ENCODE data around the gene LEFTY1.

The LEFTY1 gene

DNA sequence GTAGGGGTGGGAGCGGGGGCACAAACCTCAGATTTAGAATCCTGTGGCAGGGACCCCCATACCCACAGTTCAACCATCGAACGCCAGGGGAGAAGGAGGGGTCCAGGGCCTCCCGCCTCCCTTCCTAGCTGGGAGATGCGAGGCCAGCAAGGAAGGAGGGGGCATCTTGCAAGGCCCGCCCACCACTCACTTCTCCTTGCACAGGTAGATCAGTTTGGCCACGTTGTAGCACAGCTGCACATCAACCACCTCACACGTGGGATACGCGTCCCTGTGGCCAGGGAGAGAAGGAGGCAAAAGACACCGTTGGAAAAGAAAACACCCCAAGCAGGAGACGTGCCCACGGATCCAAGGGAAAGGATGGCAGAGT lies 26.4 kb downstream of the LEFTY1 start:
- H3K27ac ChIP-seq (ENCODE audit: low read depth, low read length): no peak overlapping the region
- peaks cover 0 to 4% (median 0%) of the 10 kb centered on the region in 5 donors for H3K4me1 ChIP-seq (ENCODE audit: control insufficient read depth in 5 of 5, insufficient read depth in 5 of 5, low read length in 5 of 5)
- no peak overlapping the region for H3K4me3 ChIP-seq (ENCODE audit: low read depth in 1 of 5, low read length in 5 of 5)
- peaks cover 2 to 87% (median 82%) of the 10 kb centered on the region in 5 donors for H3K36me3 ChIP-seq (ENCODE audit: control insufficient read depth in 5 of 5, insufficient read depth in 5 of 5, low read length in 5 of 5)
- no peaks in the 10 kb centered on the region for H3K27me3 ChIP-seq (ENCODE audit: control insufficient read depth in 5 of 5, insufficient read depth in 4 of 5, low read length in 5 of 5)
- H3K9ac ChIP-seq (ENCODE audit: low read length in 5 of 5): no peak overlapping the region
- H3K9me3 ChIP-seq (ENCODE audit: control insufficient read depth in 5 of 5, low read length in 5 of 5): no peaks in the 10 kb centered on the region

DNA sequence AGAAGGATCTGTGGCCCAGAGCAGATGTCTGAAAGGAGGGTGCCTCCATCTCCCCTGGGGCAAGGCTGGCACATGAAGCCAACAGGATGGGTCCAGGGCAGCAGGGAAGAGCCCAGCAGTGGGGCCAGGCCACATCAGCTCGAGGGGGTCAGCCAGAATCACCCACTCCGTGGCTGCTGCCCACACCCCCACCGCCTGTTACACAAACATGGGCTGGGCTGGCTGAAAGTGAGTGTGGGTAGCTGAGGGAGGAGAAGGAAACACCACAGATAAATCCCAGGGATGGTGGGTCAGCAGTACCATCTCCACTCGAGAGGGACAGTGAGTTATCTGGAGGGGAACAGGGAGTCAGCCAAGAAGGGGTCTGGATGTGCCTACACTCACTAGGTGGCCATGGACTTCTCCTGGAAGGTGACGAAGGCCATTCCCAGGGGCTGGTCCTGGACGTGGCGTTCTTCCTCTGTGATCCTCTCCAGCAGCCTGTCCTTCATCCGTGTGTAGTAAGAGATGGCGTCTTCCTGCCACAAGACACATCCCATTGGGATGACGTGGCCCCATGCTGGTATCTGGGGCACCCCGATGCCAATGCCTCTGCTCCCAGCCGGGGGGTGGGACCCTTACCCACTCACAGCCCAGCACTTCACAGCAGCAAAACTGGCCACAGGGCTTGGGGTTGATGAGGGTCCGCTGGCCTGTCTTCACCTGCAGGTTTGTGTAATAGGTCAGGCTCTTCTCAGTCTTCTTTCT lies 26.9 kb downstream of the LEFTY1 start:
- Histone ChIP-seq H3K27me3 (ENCODE audit: control insufficient read depth in 5 of 5, insufficient read depth in 4 of 5, low read length in 5 of 5) (no peaks in the 10 kb centered on the region), H3K9ac (ENCODE audit: low read length in 5 of 5) (no peak overlapping the region), H3K36me3 (ENCODE audit: control insufficient read depth in 5 of 5, insufficient read depth in 5 of 5, low read length in 5 of 5) (peaks cover 2 to 86% (median 80%) of the 10 kb centered on the region in 5 donors), H3K9me3 (ENCODE audit: control insufficient read depth in 5 of 5, low read length in 5 of 5) (no peaks in the 10 kb centered on the region), H3K4me3 (ENCODE audit: low read depth in 1 of 5, low read length in 5 of 5) (no peak overlapping the region), H3K4me1 (ENCODE audit: control insufficient read depth in 5 of 5, insufficient read depth in 5 of 5, low read length in 5 of 5) (peaks cover 0 to 4% (median 0%) of the 10 kb centered on the region in 5 donors), H3K27ac (ENCODE audit: low read depth, low read length) (no peak overlapping the region)

DNA sequence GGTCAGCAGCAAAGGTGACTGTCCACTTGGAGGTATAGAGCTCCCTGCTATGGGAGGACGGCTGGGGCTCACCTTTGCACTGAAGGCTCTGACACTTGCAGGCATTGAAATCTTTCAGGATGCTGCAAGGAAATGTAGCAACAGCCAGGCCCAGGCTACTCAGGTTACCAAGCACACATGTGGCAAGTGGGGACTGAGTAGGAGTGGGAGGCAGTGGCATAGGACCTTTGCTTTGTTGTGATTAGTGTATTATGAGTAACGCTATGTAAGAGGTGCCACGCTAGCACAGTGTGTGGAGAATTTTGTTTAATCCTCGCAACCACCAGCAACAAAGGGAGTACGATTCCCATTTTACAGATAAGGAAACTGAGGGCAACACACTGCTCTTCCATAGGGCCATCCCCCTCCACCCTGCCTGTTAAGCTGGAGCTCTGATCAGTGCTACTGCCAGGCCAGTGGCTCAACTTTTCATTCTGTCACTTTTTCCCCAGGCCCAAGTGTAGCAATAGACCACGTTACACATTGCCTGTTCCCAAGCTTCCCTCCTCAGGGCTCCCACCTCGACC lies 28.0 kb downstream of the LEFTY1 start:
- Histone ChIP-seq H3K4me1 (ENCODE audit: control insufficient read depth in 5 of 5, insufficient read depth in 5 of 5, low read length in 5 of 5) (no peaks in the 10 kb centered on the region), H3K36me3 (ENCODE audit: control insufficient read depth in 5 of 5, insufficient read depth in 5 of 5, low read length in 5 of 5) (peaks cover 2 to 84% (median 77%) of the 10 kb centered on the region in 5 donors), H3K4me3 (ENCODE audit: low read depth in 1 of 5, low read length in 5 of 5) (no peak overlapping the region), H3K27me3 (ENCODE audit: control insufficient read depth in 5 of 5, insufficient read depth in 4 of 5, low read length in 5 of 5) (no peaks in the 10 kb centered on the region), H3K9ac (ENCODE audit: low read length in 5 of 5) (no peak overlapping the region), H3K9me3 (ENCODE audit: control insufficient read depth in 5 of 5, low read length in 5 of 5) (no peaks in the 10 kb centered on the region), H3K27ac (ENCODE audit: low read depth, low read length) (no peak overlapping the region)

- no peaks in the 10 kb centered on the region for H3K4me1 ChIP-seq (ENCODE audit: control insufficient read depth in 5 of 5, insufficient read depth in 5 of 5, low read length in 5 of 5)
- H3K36me3 ChIP-seq (ENCODE audit: control insufficient read depth in 5 of 5, insufficient read depth in 5 of 5, low read length in 5 of 5): peaks cover 3 to 80% (median 74%) of the 10 kb centered on the region in 5 donors
- H3K27me3 ChIP-seq (ENCODE audit: control insufficient read depth in 5 of 5, insufficient read depth in 4 of 5, low read length in 5 of 5): no peaks in the 10 kb centered on the region
- H3K4me3 ChIP-seq (ENCODE audit: low read depth in 1 of 5, low read length in 5 of 5): no peak overlapping the region
- no peak overlapping the region for H3K27ac ChIP-seq (ENCODE audit: low read depth, low read length)
- no peaks in the 10 kb centered on the region for H3K9me3 ChIP-seq (ENCODE audit: control insufficient read depth in 5 of 5, low read length in 5 of 5)
- no peak overlapping the region for H3K9ac ChIP-seq (ENCODE audit: low read length in 5 of 5)
Measured at GRCh38 chr1:225860107-225860506, 28.8 kb downstream of the LEFTY1 start.

- Histone ChIP-seq H3K9ac (ENCODE audit: low read length in 5 of 5) (no peak overlapping the region), H3K36me3 (ENCODE audit: control insufficient read depth in 5 of 5, insufficient read depth in 5 of 5, low read length in 5 of 5) (peaks cover 6 to 82% (median 75%) of the 10 kb centered on the region in 5 donors), H3K27ac (ENCODE audit: low read depth, low read length) (no peak overlapping the region)
Measured at GRCh38 chr1:225859151-225859550, 29.8 kb downstream of the LEFTY1 start.

GRCh38 chr1:225857256-225857655 lies 31.7 kb downstream of the LEFTY1 start:
- Histone ChIP-seq H3K4me1 (ENCODE audit: control insufficient read depth in 5 of 5, insufficient read depth in 5 of 5, low read length in 5 of 5) (no peaks in the 10 kb centered on the region), H3K36me3 (ENCODE audit: control insufficient read depth in 5 of 5, insufficient read depth in 5 of 5, low read length in 5 of 5) (peaks cover 4 to 87% (median 80%) of the 10 kb centered on the region in 5 donors), H3K4me3 (ENCODE audit: low read depth in 1 of 5, low read length in 5 of 5) (no peak overlapping the region), H3K27me3 (ENCODE audit: control insufficient read depth in 5 of 5, insufficient read depth in 4 of 5, low read length in 5 of 5) (no peaks in the 10 kb centered on the region), H3K9me3 (ENCODE audit: control insufficient read depth in 5 of 5, low read length in 5 of 5) (no peaks in the 10 kb centered on the region), H3K9ac (ENCODE audit: low read length in 5 of 5) (no peak overlapping the region), H3K27ac (ENCODE audit: low read depth, low read length) (no peak overlapping the region)

More at GRCh38 chr1:225859151-225859550, 29.8 kb downstream of the LEFTY1 start:
- no peak overlapping the region for H3K4me3 ChIP-seq (ENCODE audit: low read depth in 1 of 5, low read length in 5 of 5)
- H3K9me3 ChIP-seq (ENCODE audit: control insufficient read depth in 5 of 5, low read length in 5 of 5): no peaks in the 10 kb centered on the region
- H3K27me3 ChIP-seq (ENCODE audit: control insufficient read depth in 5 of 5, insufficient read depth in 4 of 5, low read length in 5 of 5): no peaks in the 10 kb centered on the region
- H3K4me1 ChIP-seq (ENCODE audit: control insufficient read depth in 5 of 5, insufficient read depth in 5 of 5, low read length in 5 of 5): no peaks in the 10 kb centered on the region

- Histone ChIP-seq H3K4me1 (ENCODE audit: control insufficient read depth in 5 of 5, insufficient read depth in 5 of 5, low read length in 5 of 5) (peaks cover 0 to 4% (median 0%) of the 10 kb centered on the region in 5 donors), H3K9ac (ENCODE audit: low read length in 5 of 5) (no peak overlapping the region), H3K4me3 (ENCODE audit: low read depth in 1 of 5, low read length in 5 of 5) (no peak overlapping the region), H3K9me3 (ENCODE audit: control insufficient read depth in 5 of 5, low read length in 5 of 5) (no peaks in the 10 kb centered on the region), H3K27ac (ENCODE audit: low read depth, low read length) (no peak overlapping the region), H3K36me3 (ENCODE audit: control insufficient read depth in 5 of 5, insufficient read depth in 5 of 5, low read length in 5 of 5) (peaks cover 4 to 82% (median 73%) of the 10 kb centered on the region in 5 donors), H3K27me3 (ENCODE audit: control insufficient read depth in 5 of 5, insufficient read depth in 4 of 5, low read length in 5 of 5) (no peaks in the 10 kb centered on the region)
Measured at GRCh38 chr1:225855503-225856300, 33.2 kb downstream of the LEFTY1 start.

DNA sequence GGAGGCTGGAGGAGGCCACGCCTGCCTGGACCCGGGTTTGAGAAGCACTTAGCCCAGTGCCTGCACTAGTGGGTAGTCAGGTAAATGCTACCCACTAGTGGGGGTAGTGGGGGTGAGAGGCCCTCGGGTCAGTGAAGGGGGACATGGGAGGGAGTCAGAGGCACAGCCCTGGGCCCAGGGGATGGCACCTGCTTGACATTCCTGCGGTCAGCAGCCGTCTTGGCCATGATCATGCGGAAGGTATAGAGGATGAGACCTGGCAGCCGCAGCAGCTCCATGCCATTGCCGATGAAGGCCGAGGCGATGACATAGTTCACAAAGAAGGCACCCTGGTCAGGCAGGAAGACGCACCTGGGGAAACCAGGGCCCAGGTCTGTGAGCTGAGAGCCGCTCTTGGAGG lies 35.5 kb downstream of the LEFTY1 start:
- no peak overlapping the region for H3K9ac ChIP-seq (ENCODE audit: low read length in 5 of 5)
- no peak overlapping the region for H3K27ac ChIP-seq (ENCODE audit: low read depth, low read length)
- peaks cover 4 to 81% (median 63%) of the 10 kb centered on the region in 5 donors for H3K36me3 ChIP-seq (ENCODE audit: control insufficient read depth in 5 of 5, insufficient read depth in 5 of 5, low read length in 5 of 5)
- no peaks in the 10 kb centered on the region for H3K27me3 ChIP-seq (ENCODE audit: control insufficient read depth in 5 of 5, insufficient read depth in 4 of 5, low read length in 5 of 5)
- no peak overlapping the region for H3K4me3 ChIP-seq (ENCODE audit: low read depth in 1 of 5, low read length in 5 of 5)
- H3K9me3 ChIP-seq (ENCODE audit: control insufficient read depth in 5 of 5, low read length in 5 of 5): no peaks in the 10 kb centered on the region
- H3K4me1 ChIP-seq (ENCODE audit: control insufficient read depth in 5 of 5, insufficient read depth in 5 of 5, low read length in 5 of 5): peaks cover 0 to 7% (median 4%) of the 10 kb centered on the region in 5 donors

- no peaks in the 10 kb centered on the region for H3K9me3 ChIP-seq (ENCODE audit: control insufficient read depth in 5 of 5, low read length in 5 of 5)
- peaks cover 4 to 88% (median 70%) of the 10 kb centered on the region in 5 donors for H3K36me3 ChIP-seq (ENCODE audit: control insufficient read depth in 5 of 5, insufficient read depth in 5 of 5, low read length in 5 of 5)
- H3K9ac ChIP-seq (ENCODE audit: low read length in 5 of 5): no peak overlapping the region
- H3K4me1 ChIP-seq (ENCODE audit: control insufficient read depth in 5 of 5, insufficient read depth in 5 of 5, low read length in 5 of 5): peaks cover 0 to 7% (median 4%) of the 10 kb centered on the region in 5 donors
- no peaks in the 10 kb centered on the region for H3K27me3 ChIP-seq (ENCODE audit: control insufficient read depth in 5 of 5, insufficient read depth in 4 of 5, low read length in 5 of 5)
- H3K27ac ChIP-seq (ENCODE audit: low read depth, low read length): no peak overlapping the region
- H3K4me3 ChIP-seq (ENCODE audit: low read depth in 1 of 5, low read length in 5 of 5): no peak overlapping the region
Measured at GRCh38 chr1:225852413-225853124, 36.4 kb downstream of the LEFTY1 start.
